Breast epithelium (tissue), 3 donors: ENCODE data around the gene GRPEL2.

Experiments
- CTCF ChIP-seq, 3 donors: fragments of 450-650 bp; IDR thresholded peaks; one replicate each; pipeline ENCODE4 v1.5.1; 2016 to 2017; ENCODE audit warnings: antibody characterized with exemption in 3 of 3, mild to moderate bottlenecking in 3 of 3, moderate library complexity in 3 of 3
- POLR2A ChIP-seq: fragments of 450-650 bp; IDR thresholded peaks from one replicate; pipeline ENCODE4 v1.6.1; 2016; ENCODE audit warnings: antibody characterized with exemption, mild to moderate bottlenecking, moderate library complexity

GRCh38 chr5:149302641-149303040, 42.7 kb upstream of the GRPEL2 start:
- TF ChIP-seq CTCF (IDR thresholded peaks at IDR 0.05), result no peak
- no peak for TF ChIP-seq POLR2A
